Left lung (tissue), 10 donors: ENCODE results near the gene CCNF. TPM values are rescaled to one million over a fixed set of nuclear protein-coding genes. Genes with fewer than 3 reads are reported as not detected.

ENCODE experiments used
- ATAC-seq: fragments of 200-7000 bp; cut with Tn5 transposase; one replicate; pipeline ENCODE4 v1.9.1; 2020; ENCODE audit warnings: moderate library complexity
- DNase-seq, 4 donors: peaks; one replicate each; pipeline ENCODE4 v3.0.0-alpha.2; 2013 to 2020
- H3K27ac ChIP-seq, 2 donors: fragments of 200-600 bp; sonication (generic) in 1 of 2; one replicate each; pipeline versions ENCODE4 v1.5.0 to v1.8.0; 2020 to 2021
- H3K27me3 ChIP-seq, 2 donors: fragments of 200-600 bp; sonication (generic) in 1 of 2; one replicate each; pipeline versions ENCODE4 v1.5.0 to v1.8.0; 2020 to 2021
- H3K36me3 ChIP-seq, 2 donors: fragments of 200-600 bp; sonication (generic) in 1 of 2; one replicate each; pipeline versions ENCODE4 v1.5.0 to v1.8.0; 2020 to 2021
- H3K4me1 ChIP-seq, 2 donors: fragments of 200-600 bp; one replicate each; pipeline ENCODE4 v1.8.0; 2021
- H3K4me3 ChIP-seq, 2 donors: fragments of 200-600 bp; sonication (generic) in 1 of 2; one replicate each; pipeline versions ENCODE4 v1.5.0 to v1.8.0; 2020 to 2021; ENCODE audit warnings: mild to moderate bottlenecking in 1 of 2
- H3K9me3 ChIP-seq, 2 donors: fragments of 200-600 bp; sonication (generic) in 1 of 2; one replicate each; pipeline versions ENCODE4 v1.5.0 to v1.8.0; 2020 to 2021
- intact Hi-C, 2 donors: fragments of 100-400 bp; cut with DNase I; formaldehyde crosslinking; loops; one replicate each; pipeline versions ENCODE4 v1.11.2 to v1.14.2; 2022
- polyA plus RNA-seq, 6 donors: library from polyadenylated mRNA; unstranded; fragments of 120-200 nt; gene quantifications; one replicate each; pipeline ENCODE4 v1.2.1, GENCODE V29; 2013; ENCODE audit not compliant: insufficient read length in 6 of 6
- total RNA-seq, 2 donors: library from RNA; stranded (reverse); fragmentation: NEBNext Ultra II Directional; extraction: Animal tissue kit (Norgen Biotek cat#: 25700); gene quantifications; one replicate each; pipeline ENCODE4 v1.2.1, GENCODE V29; 2021
- TF ChIP-seq, protein P1 (sequence below), 2 donors: fragments of 200-600 bp; sonication (generic) in 1 of 2; IDR thresholded peaks; one replicate each; pipeline versions ENCODE4 v1.5.0 to v1.8.0; 2021; ENCODE audit warnings: antibody characterized with exemption in 2 of 2
- donor health status: DM: no; HTN: yes; CAD: no.
- donor health status: DM: no; HTN: no; CAD: no.

Gene CCNF
- total and polyA plus RNA-seq, 8 donors: 4.7 to 17.3 (median 9.7) TPM

DNA sequence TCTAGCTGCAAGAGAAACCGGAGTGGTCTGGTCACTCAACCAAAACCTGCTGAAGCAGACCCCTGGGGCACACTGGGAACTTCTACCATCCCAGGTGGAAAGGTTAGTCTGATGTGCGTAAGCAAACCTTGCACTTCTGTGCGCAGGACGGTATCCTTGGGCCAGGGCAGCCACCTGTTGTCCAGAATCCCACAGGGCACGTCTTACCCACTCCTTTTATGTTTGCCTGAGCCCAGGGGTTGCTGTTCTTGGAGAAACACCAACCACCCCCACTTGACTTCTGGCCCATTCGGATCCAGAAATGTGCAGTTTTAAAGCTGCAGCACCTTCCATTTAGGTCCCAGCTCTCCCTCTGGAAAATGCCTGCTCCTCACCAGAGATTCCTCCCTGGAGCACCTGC, 64.4 kb downstream of the CCNF start:
- H3K9me3 ChIP-seq: no peaks in the 10 kb centered on the region
- peaks cover 14 to 25% of the 10 kb centered on the region in 2 donors for H3K4me1 ChIP-seq
- peak in 1 of 4 donors; percentile 55 for DNase-seq
- peaks cover 0 to 38% of the 10 kb centered on the region in 2 donors for H3K36me3 ChIP-seq
- no peaks in the 10 kb centered on the region for H3K27me3 ChIP-seq
- TF ChIP-seq, protein P1, sequence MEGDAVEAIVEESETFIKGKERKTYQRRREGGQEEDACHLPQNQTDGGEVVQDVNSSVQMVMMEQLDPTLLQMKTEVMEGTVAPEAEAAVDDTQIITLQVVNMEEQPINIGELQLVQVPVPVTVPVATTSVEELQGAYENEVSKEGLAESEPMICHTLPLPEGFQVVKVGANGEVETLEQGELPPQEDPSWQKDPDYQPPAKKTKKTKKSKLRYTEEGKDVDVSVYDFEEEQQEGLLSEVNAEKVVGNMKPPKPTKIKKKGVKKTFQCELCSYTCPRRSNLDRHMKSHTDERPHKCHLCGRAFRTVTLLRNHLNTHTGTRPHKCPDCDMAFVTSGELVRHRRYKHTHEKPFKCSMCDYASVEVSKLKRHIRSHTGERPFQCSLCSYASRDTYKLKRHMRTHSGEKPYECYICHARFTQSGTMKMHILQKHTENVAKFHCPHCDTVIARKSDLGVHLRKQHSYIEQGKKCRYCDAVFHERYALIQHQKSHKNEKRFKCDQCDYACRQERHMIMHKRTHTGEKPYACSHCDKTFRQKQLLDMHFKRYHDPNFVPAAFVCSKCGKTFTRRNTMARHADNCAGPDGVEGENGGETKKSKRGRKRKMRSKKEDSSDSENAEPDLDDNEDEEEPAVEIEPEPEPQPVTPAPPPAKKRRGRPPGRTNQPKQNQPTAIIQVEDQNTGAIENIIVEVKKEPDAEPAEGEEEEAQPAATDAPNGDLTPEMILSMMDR (IDR thresholded peaks at IDR 0.05): no peak
- ATAC-seq: peak; percentile 76
- no peak overlapping the region for H3K4me3 ChIP-seq
- H3K27ac ChIP-seq: peak overlapping the region; percentile 11 to 53
- intact Hi-C loops: no loop called here

DNA sequence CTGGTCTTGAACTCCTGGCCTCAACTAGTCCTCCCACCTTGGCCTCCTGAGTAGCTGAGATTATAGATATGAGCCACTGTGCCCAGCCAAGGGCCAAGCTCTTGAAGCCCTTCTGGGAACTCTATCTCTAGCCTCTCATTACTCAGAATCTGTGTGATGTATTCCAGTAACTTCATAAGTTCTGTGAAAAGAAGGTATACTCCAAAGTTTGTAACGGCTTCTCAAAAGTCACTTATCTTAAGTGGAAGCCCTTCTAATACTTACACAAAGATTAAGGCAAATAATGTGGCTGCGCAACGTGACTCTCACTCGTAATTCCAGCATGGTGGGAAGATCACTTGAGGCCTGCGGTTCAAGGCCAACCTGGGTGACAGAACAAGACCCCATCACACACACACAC, 65.4 kb downstream of the CCNF start:
- ATAC-seq: peak; percentile 61
- TF ChIP-seq, protein P1 (IDR thresholded peaks at IDR 0.05): no peak
- intact Hi-C loops: no loop called here
- peaks cover 14 to 27% of the 10 kb centered on the region in 2 donors for H3K4me1 ChIP-seq
- H3K9me3 ChIP-seq: no peaks in the 10 kb centered on the region
- H3K36me3 ChIP-seq: peaks cover 0 to 47% of the 10 kb centered on the region in 2 donors
- peak in 1 of 4 donors; percentile 68 for DNase-seq
- peak overlapping the region; percentile 33 to 59 for H3K27ac ChIP-seq
- no peaks in the 10 kb centered on the region for H3K27me3 ChIP-seq
- no peak overlapping the region for H3K4me3 ChIP-seq

DNA sequence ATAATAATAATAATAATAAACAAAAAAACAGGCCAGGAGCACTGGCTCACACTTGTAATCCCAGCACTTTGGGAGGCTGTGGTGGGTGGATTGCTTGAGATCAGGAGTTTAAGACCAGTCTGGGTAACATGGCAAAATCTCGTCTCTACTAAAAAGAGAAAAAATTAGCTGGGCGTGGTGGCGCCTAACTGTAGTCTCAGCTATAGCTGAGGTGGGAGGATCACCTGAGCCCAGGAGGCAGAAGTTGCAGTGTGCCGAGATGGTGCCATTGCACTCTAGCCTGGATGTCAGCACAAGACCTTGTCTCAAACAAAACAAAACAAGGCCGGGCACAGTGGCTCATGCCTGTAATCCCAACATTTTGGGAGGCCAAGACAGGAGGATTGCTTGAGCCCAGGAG, 65.8 kb downstream of the CCNF start:
- ATAC-seq: no peak
- DNase-seq: no peak
- Histone ChIP-seq H3K27me3 (no peaks in the 10 kb centered on the region), H3K4me1 (peaks cover 14 to 27% of the 10 kb centered on the region in 2 donors), H3K4me3 (no peak overlapping the region), H3K36me3 (peaks cover 0 to 50% of the 10 kb centered on the region in 2 donors), H3K27ac (peak overlapping the region in 1 of 2 donors; percentile 59), H3K9me3 (no peaks in the 10 kb centered on the region)
- TF ChIP-seq, protein P1 (IDR thresholded peaks at IDR 0.05): no peak
- intact Hi-C loops: no loop called here

DNA sequence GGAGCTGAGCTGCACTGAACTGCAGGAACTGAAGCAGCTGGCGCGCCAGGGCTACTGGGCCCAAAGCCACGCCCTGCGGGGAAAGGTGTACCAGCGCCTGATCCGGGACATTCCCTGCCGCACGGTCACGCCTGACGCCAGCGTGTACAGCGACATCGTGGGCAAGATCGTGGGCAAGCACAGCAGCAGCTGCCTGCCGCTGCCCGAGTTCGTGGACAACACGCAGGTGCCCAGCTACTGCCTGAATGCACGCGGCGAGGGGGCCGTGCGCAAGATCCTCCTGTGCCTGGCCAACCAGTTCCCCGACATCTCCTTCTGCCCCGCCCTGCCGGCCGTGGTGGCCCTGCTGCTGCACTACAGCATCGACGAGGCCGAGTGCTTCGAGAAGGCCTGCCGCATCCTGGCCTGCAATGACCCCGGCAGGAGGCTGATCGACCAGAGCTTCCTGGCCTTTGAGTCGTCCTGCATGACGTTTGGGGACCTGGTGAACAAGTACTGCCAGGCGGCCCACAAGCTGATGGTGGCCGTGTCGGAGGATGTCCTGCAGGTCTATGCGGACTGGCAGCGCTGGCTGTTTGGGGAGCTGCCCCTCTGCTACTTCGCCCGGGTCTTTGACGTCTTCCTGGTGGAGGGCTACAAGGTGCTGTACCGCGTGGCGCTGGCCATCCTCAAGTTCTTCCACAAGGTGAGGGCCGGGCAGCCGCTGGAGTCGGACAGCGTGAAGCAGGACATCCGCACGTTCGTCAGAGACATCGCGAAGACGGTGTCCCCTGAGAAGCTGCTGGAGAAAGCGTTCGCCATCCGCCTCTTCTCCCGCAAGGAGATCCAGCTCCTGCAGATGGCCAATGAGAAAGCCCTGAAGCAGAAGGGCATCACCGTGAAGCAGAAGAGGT, 67.2 kb downstream of the CCNF start:
- Histone ChIP-seq H3K27ac (no peak overlapping the region), H3K4me1 (peaks cover 14 to 37% of the 10 kb centered on the region in 2 donors), H3K9me3 (no peaks in the 10 kb centered on the region), H3K27me3 (no peaks in the 10 kb centered on the region), H3K4me3 (no peak overlapping the region), H3K36me3 (peaks cover 0 to 50% of the 10 kb centered on the region in 2 donors)
- intact Hi-C loops: no loop called here
- ATAC-seq (no peak), DNase-seq (peak in 1 of 4 donors; percentile 75)
- TF ChIP-seq, protein P1 (IDR thresholded peaks at IDR 0.05): no peak

DNA sequence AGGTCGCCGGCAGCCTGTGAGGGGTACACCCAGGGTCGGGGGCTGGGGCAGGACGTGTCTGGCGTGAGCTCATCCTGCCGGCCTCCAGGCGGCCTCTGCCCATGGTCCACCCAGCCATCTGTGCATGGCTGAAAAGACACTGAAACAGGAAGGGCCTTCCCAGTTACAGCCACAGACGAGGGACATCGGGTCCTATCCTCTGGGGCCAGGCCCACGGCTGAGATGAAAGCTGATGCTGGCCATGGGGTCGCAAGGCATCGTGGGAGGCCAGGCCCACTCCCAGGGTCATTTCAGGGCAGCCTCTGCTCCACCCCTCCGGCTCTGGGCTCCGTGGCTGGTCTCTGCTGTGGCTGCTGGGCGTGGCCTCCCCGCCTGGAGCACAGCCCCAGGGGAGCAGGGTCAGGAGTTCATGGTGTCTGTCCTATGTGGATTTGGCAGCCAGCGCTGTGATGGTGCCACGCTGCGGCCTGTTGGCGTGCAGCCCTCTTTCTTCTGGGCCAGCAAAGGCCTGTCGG, 67.9 kb downstream of the CCNF start:
- Histone ChIP-seq H3K4me3 (no peak overlapping the region), H3K4me1 (peaks cover 14 to 44% of the 10 kb centered on the region in 2 donors), H3K27me3 (no peaks in the 10 kb centered on the region), H3K36me3 (peaks cover 0 to 54% of the 10 kb centered on the region in 2 donors), H3K27ac (no peak overlapping the region), H3K9me3 (no peaks in the 10 kb centered on the region)
- TF ChIP-seq, protein P1 (IDR thresholded peaks at IDR 0.05): no peak
- ATAC-seq (peak; percentile 42), DNase-seq (peak in 1 of 4 donors; percentile 83)
- intact Hi-C loops: no loop called here
